Stimulated activated CD8-positive, alpha-beta memory T cell treated with anti-CD3 and anti-CD28 coated beads, Interleukin-7, amount 100 ng/mL, for 48 hours (primary cell): ENCODE data around the gene HRC.
"Not testable (repeated sequence)": the region's sequence is repeated elsewhere in the genome, so short reads cannot be mapped to it uniquely, and the experiment has no call there.

ENCODE experiments used
- DNase-seq, 2 donors: peaks; one replicate each; pipeline ENCODE4 v3.0.0-alpha.2; 2020; ENCODE audit warnings: low read depth in 1 of 2; ENCODE audit errors: extremely low read depth in 1 of 2

HRC gene

GRCh38 chr19:49136771-49137171 is 18.4 kb downstream of the HRC start:
- no peak for DNase-seq

GRCh38 chr19:49135686-49136085 is 19.5 kb downstream of the HRC start:
- DNase-seq = no peak

DNA sequence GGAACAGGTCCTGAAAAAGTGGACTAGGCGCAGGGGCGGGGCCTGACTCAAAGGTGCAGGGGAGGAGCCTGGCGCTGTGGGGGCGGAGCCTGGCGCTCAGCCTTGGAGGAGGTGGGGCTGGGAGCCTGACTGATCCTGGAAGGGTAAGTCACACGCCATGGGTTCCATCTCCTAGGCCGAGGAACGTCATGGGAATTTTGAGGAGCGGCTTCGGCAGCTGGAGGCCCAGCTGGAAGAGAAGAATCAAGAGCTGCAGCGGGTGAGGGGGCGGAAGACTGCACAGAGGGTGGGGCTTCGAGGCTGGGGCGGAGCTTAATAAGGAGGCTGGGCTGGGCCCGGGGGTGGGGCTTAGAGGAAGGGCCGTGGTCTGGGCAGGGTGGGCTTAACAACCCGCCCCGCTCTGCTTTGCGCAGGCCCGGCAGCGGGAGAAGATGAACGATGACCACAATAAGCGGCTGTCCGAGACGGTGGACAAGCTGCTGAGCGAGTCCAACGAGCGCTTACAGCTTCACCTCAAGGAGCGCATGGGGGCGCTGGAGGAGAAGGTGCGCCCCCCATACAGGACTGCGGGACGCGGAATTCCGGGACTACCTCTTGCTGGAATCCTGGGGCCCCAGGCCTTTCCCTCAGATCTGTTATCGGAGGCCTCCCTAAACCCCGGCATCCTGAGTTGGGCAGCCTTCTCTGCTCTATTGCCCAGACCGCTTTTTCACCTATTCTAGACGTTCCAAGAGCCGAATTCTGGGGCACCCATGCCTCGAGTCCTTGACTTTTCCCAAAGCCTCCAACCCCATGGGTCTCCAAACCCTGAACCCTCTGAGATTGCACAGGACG is 21.4 kb downstream of the HRC start:
- DNase-seq = no peak

DNA sequence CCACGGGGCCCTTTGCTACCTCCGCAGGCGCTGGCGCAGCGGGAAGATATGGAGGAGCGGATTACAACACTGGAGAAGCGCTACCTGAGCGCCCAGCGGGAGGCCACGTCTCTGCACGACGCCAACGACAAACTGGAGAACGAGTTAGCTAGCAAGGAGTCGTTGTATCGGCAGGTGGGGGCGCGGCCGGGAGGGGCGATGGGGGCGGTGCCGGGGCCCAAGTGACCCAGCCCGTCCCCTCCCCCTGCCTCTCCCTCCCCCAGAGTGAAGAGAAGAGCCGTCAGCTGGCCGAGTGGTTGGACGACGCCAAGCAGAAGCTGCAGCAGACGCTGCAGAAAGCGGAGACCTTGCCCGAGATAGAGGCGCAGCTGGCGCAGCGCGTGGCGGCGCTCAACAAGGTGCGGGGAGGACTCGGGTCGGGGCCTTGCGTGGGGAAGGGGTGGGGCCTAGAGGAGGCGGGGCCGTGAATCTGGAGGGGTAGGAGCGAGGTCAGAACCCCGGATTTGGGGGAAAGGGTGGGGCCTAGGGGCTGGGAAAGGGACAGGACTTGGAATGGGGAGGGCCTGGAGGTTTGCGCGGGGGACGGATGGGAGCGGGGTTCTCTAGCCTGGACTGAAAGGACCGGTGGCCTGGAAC is 22.1 kb downstream of the HRC start:
- DNase-seq = no peak

- no peak for DNase-seq
These were observed 24.9 kb downstream of the HRC start for GRCh38 chr19:49130325-49130724.

- DNase-seq = no peak
These were observed 26.0 kb downstream of the HRC start for GRCh38 chr19:49129238-49129583.

DNA sequence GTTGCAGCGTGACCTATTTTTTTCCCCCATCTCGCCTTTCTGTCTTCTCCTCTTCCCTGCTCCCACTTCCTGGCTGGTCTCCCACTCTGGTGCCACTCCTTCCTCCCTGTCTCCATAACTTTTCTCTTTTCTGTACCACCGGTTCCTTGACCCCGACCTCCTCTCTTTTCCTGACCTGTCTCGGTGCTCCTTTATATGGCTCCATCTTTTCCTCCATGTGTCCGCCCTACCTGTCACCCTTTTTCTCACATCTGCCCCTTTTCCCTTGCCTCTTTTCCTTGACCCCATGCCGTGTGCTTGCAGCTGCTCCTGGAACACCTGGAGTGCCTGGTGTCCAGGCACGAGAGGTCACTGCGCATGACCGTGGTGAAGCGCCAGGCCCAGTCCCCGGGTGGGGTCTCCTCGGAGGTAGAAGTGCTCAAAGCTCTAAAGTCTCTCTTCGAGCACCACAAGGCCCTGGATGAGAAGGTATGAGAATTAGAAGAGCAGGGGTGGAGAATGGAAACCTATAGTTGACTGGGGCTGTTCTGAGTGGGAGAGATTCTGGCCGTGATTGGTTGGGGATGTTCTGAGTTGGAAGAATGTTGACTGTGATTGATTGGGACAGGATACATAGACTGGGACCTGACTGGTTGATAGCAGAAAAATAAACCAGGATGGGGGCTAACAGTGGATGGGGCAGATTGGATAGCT is 26.5 kb downstream of the HRC start:
- DNase-seq = no peak

DNA sequence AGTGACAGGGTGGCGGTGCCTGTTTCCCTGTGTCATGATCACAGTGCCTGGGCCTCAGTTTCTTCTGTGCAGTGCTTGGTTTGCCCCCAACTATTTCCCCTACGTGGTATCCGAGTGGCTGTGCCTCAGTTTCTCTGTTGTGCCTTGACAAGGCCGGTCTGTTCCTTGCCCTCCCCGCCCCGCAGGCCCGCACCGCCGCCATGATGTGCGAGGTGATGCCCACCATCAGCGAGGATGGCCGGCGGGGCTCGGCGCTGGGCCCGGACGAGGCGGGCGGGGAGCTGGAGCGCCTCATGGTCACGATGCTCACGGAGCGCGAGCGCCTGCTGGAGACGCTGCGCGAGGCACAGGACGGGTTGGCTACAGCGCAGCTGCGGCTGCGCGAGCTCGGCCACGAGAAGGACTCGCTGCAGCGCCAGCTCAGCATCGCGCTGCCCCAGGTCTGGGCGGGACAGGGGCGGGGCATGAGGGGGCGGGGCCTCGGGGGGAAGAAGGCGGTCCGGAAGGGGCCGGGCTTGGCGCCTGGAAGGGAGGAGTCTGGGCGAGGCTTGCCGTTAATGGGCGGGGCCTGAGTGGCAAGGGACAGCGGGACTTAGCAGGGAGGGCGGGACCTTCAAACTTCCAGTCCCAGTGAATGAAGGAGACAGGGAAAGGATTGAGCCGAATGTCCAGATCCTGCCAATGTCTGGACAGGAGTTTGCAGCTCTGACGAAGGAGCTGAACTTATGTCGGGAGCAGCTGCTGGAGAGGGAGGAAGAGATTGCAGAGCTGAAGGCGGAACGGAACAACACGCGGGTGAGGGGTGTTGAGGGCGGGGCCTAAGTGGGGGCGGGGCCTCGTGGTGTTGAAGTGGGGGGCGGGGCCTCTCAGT is 27.3 kb downstream of the HRC start:
- peak; percentile 87 to 89 for DNase-seq

GRCh38 chr19:49127225-49127624 is 28.0 kb downstream of the HRC start:
- not testable (repeated sequence) for DNase-seq

DNA sequence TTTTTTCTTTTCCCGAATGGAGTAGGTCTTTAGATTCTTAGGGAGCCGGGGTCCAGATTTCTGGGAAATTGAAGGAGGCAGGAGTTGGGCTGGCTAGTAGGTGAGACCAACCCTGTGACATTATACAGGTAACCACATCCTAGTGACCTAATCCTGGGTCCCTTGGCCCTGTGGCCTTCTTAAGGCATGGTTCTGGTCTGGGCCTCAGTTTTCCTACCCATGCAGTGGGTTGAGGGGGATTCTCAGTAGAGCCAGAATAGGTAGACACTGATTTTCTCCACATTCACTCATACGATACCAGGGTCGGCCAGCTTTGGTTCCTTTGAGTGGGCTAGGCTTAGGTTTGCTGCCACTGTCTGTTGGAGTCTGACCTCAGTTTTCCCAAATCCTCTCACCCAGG is 28.6 kb downstream of the HRC start:
- no peak for DNase-seq

DNA sequence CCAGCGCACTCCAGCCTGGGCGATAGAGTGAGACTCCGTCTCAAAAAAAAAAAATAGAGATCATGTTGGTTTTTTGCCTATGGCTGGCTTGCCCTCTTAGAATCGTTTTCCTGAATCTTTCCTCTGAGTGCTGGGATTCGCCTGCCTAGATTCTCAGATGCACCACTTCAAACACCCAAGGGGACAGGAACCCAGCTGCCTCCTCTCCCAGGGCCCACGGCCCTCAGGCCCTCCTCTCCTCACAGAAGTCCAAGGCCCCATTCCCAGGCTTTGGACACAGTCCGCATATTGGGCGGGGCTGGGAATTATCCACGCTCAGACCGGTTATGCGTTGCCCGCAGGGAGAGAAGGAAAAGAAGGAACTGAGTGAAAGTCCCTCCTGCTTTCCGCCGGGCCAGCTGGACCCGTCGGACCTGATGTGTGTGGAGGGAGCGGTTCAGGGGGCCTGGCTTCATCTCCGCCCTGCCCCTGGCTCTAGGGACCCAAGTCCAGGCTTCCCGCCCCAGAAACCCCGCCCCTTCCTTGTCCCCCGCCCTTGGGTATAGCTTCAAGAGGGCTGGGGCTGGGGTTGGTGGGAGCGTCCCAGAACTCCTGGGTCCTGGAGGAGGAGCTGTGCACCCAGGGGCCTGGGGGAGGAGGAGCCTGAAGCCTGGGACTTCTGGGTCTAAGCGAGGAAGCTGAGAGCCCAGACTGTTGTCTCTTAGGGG is 30.0 kb downstream of the HRC start:
- no peak for DNase-seq

GRCh38 chr19:49123285-49123684 is 31.9 kb downstream of the HRC start:
- not testable (repeated sequence) for DNase-seq

DNA sequence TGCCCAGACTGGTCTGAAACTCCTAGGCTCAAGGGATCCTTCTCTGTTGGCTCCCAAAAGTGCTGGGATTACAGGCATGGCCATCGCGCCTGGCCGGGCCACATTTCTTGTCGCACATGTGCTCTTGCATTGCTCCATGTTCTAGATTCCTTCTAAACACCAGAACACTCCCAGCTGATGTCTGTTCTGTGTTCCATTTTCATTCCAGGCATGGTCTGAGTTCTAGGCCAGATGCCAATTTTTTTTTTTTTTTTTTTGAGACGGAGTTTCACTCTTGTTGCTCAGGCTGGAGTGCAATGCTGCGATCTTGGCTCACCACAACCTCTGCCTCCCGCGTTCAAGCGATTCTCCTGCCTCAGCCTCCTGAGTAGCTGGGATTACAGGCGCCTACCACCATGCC is 33.4 kb downstream of the HRC start:
- not testable (repeated sequence) for DNase-seq

DNA sequence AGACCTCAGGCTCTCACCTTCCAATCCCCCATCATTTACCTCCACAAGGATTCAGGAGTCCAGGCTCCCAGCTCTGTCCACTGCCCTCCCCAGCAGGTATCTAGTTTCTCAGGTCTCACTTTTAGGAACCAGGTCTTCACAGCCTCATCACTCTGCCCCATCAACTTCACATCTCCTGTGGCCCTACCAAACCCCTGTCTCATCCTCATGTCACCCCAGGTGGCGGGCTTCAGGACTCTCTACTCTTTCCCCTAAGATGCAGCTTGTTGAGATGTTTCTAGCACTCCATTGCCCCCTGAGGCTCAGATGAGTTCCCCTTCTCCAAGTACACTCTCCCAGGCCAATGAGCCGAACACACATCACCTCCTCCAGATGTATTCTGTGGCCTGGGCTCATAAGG is 34.3 kb downstream of the HRC start:
- DNase-seq = no peak

DNA sequence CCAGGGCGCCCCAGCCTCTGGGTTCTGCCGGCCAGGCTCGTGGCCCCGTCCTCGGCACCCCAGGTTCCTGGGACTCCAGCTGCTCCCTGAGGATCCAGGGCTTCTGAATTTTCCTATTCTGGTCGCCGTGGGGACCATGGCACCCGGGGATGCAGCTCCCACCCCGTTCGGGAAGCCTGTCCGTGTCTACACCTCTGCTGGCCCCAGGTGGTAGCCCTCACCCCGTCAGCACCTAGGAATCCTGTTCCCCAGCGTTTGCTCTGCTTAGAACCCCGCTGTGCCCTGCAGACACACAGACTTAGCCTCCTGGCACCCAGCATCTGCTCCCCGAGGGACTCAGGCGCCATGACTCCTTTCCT is 34.9 kb downstream of the HRC start:
- DNase-seq = no peak

GRCh38 chr19:49119411-49120324 is 35.5 kb downstream of the HRC start, which contains the start of gene PPFIA3:
Gene PPFIA3 (plus strand): TSS chr19:49119544. CDS start chr19:49127874, 8,330 bp downstream.
- no peak for DNase-seq

DNA sequence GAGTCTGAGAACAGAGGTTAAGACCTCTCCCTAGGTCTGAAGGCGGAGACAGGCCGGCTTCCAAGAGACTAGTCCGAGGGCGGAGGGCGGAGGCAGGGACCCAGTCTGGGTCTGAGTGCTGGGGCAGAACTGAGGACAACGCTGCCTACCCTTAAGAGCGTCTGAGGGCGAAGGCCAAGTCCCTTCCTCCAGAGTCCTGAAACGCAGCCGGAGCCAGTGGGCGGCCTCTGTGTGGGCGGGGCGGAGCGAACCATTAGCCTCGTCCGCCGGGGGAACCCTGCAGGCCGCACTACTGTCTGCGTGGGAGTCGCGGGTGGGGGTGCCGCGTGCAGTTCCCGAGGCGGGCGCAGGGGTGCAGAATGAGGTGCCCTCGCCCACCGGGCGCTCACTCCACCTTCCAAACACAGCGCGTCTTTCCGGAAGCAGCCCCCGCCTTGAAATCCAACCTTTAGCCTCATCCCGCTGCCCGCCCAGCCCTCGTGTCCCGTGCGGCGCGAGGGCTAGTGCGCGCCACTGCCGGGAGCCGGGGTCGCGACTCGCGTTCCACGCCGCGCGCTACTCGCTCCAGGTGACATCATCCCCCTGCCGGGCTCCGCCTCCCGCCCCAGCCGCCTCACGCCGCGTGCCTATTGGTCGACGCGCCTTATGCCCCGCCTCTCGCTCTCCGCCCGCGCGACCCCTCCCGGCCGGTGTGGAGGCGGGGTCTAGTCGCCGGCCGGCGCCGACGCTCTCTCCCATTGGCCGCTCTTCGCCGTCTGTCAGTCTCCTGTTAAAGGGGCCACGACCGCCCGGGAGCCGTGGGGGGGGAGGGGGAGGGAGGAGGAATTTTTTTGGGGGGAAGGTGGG is 36.4 kb downstream of the HRC start, which contains the start of gene C19orf73:
C19orf73 (minus strand) TSS at position 579 of the 846 bp plus-strand sequence; CDS start at position 458, 121 bp downstream.
- peak; percentile 87 to 92 for DNase-seq
